22Rv1 (cell line): ENCODE data around the gene GIPC3.

Experiments used
- ZFX ChIP-seq: fragments of 450-650 bp; IDR thresholded peaks from 2 replicates; pipeline ENCODE4 v1.6.1; 2017; ENCODE audit warnings: antibody characterized with exemption, borderline replicate concordance
- TF ChIP-seq, protein P1 (sequence below): fragments of 450-650 bp; IDR thresholded peaks from 2 replicates; pipeline ENCODE4 v1.5.1; 2017; ENCODE audit warnings: mild to moderate bottlenecking

DNA sequence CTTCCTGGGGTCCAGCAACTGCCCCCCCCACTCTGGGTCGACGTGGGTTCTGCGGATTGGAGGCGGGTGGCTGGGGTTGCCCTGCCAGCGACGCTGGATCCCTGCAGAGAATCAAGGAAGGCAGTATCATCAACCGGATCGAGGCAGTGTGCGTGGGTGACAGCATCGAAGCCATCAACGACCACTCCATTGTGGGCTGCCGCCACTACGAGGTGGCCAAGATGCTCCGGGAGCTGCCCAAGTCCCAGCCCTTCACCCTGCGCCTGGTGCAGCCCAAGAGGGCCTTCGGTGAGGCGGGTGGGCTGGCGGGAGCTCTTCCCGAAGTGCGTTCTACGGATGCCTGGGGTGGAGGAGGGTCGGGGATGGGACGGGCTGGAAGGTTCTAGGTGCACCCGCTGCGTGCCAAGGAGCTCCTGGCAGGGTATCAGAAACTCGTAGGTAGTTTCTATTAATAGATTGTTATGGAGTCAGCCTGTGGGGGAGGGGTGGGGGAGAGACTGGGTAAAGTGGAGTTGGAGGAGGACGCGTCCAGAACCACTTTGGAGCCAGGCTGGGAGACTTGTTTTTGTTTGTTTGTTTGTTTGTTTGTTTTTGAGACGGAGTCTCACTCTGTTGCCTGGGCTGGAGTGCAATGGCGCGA, 1.5 kb downstream of the GIPC3 start:
- TF ChIP-seq, protein P1, sequence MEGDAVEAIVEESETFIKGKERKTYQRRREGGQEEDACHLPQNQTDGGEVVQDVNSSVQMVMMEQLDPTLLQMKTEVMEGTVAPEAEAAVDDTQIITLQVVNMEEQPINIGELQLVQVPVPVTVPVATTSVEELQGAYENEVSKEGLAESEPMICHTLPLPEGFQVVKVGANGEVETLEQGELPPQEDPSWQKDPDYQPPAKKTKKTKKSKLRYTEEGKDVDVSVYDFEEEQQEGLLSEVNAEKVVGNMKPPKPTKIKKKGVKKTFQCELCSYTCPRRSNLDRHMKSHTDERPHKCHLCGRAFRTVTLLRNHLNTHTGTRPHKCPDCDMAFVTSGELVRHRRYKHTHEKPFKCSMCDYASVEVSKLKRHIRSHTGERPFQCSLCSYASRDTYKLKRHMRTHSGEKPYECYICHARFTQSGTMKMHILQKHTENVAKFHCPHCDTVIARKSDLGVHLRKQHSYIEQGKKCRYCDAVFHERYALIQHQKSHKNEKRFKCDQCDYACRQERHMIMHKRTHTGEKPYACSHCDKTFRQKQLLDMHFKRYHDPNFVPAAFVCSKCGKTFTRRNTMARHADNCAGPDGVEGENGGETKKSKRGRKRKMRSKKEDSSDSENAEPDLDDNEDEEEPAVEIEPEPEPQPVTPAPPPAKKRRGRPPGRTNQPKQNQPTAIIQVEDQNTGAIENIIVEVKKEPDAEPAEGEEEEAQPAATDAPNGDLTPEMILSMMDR: no peak
- no peak for TF ChIP-seq ZFX
